Measurements from ENCODE around the gene TMED10.

DNA sequence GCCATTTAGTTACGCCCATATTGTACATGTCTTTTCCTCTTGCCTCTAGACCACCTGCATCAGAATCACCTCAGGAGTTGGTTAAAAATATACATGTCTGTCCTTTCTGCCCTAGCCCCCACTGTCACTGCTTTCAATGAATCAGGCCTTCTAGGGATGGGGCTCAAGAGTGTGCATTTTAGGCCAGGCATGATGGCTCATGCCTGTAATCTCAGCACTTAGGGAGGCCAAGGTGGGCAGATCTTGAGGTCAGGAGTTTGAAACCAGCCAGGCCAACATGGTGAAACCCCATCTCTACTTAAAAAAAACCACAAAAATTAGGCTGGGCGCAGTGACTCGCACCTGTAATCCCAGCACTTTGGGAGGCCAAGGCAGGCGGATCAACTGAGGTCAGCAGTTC lies 13.6 kb upstream of the TMED10 start:
- no peak for TF ChIP-seq CTCF (conservative IDR thresholded peaks at IDR 0.05)
- TF ChIP-seq EZH2 (IDR thresholded peaks at IDR 0.05; ENCODE audit: low read depth), result no peak

Measured in PC-9 (cell line).